HepG2 (cell line): ENCODE results near the gene PCGF3. TPM values are rescaled to one million over a fixed set of nuclear protein-coding genes. Genes with fewer than 3 reads are reported as not detected.

Source experiments
- HOXA5 ChIP-seq: sonication (generic); formaldehyde crosslinking; IDR thresholded peaks from 2 replicates; pipeline ENCODE4 v1.4.0; 2020; ENCODE audit warnings: missing genetic modification reagents
- KLF15 ChIP-seq: sonication (generic); formaldehyde crosslinking; IDR thresholded peaks from 2 replicates; pipeline ENCODE4 v1.8.1; 2023; ENCODE audit warnings: borderline replicate concordance, mild to moderate bottlenecking, inconsistent platforms, missing genetic modification reagents, mixed read lengths
- MAFF ChIP-seq: IDR thresholded peaks from 2 replicates; pipeline ENCODE4 v1.6.1; 2011; ENCODE audit warnings: low read depth, low read length, improper control_type of control experiment
- MATR3 ChIP-seq: sonication (generic); formaldehyde crosslinking; IDR thresholded peaks from 2 replicates; pipeline ENCODE4 v1.4.0; 2020; ENCODE audit warnings: missing genetic modification reagents
- MLXIP ChIP-seq: sonication (generic); formaldehyde crosslinking; IDR thresholded peaks from 2 replicates; pipeline ENCODE4 v1.9.0; 2021; ENCODE audit warnings: missing genetic modification reagents, borderline replicate concordance
- PPARG ChIP-seq: conservative IDR thresholded peaks from 2 replicates; pipeline ENCODE4 v1.6.1; 2016; ENCODE audit warnings: missing biosample characterization, missing genetic modification reagents
- RBM22 ChIP-seq: fragments of 200-400 bp; formaldehyde crosslinking; optimal IDR thresholded peaks from 2 replicates; pipeline ENCODE3; 2017; ENCODE audit warnings: mild to moderate bottlenecking, low read length, moderate library complexity
- SOX5 ChIP-seq: IDR thresholded peaks from 2 replicates; pipeline ENCODE4 v1.6.1; 2016; ENCODE audit warnings: borderline replicate concordance
- TFE3 ChIP-seq: IDR thresholded peaks from 2 replicates; pipeline ENCODE4 v1.6.1; 2016
- ZFP62 ChIP-seq: sonication (generic); formaldehyde crosslinking; IDR thresholded peaks from 2 replicates; pipeline ENCODE4 v1.4.0; 2020; ENCODE audit warnings: missing genetic modification reagents
- ZNF18 ChIP-seq: sonication (generic); formaldehyde crosslinking; IDR thresholded peaks from 2 replicates; pipeline ENCODE4 v1.8.0; 2022; ENCODE audit warnings: mild to moderate bottlenecking, missing genetic modification reagents; ENCODE audit not compliant: insufficient replicate concordance
- ZNF367 ChIP-seq: sonication (generic); formaldehyde crosslinking; IDR thresholded peaks from 2 replicates; pipeline ENCODE4 v1.4.0; 2020; ENCODE audit warnings: missing genetic modification reagents, borderline replicate concordance
- ZNF619 ChIP-seq: sonication (generic); formaldehyde crosslinking; IDR thresholded peaks from 2 replicates; pipeline ENCODE4 v1.4.0; 2020; ENCODE audit warnings: mild to moderate bottlenecking, missing genetic modification reagents
- ZNF674 ChIP-seq: sonication (generic); formaldehyde crosslinking; IDR thresholded peaks from 2 replicates; pipeline ENCODE4 v1.5.0; 2020; ENCODE audit warnings: low read depth, mild to moderate bottlenecking, missing genetic modification reagents
- ZNF720 ChIP-seq: sonication (generic); formaldehyde crosslinking; IDR thresholded peaks from 2 replicates; pipeline ENCODE4 v1.4.0; 2020; ENCODE audit warnings: missing genetic modification reagents
- polyA plus RNA-seq, 8 experiments: library from polyadenylated mRNA; depleted of rRNA in 3 of 8; stranded (reverse) in 7 of 8; unstranded in 1 of 8; fragments of >200 nt; fragmentation: Illumina TruSeq in 4 of 8; extraction: Trizol in 4 of 8; gene quantifications; 2 replicates each; pipeline versions ENCODE4 v1.2.1 to v1.2.3, GENCODE V29; 2011 to 2016; ENCODE audit warnings: low read depth in 4 of 8, missing spikeins in 1 of 8, mixed read lengths in 1 of 8; ENCODE audit not compliant: insufficient read depth in 1 of 8
- total RNA-seq, 5 experiments: library from RNA; depleted of rRNA; stranded (reverse); fragments of >200 nt; fragmentation: Illumina TruSeq; extraction: Trizol; gene quantifications; 2 replicates each; pipeline ENCODE4 v1.2.3, GENCODE V29; 2016; ENCODE audit warnings: low read depth in 1 of 5
- TF ChIP-seq, protein P1 (sequence below): sonication (generic); formaldehyde crosslinking; IDR thresholded peaks from 2 replicates; pipeline ENCODE4 v1.8.1; 2022; ENCODE audit warnings: mild to moderate bottlenecking, missing genetic modification reagents
- TF ChIP-seq, protein P2 (sequence below): sonication (generic); formaldehyde crosslinking; IDR thresholded peaks from 2 replicates; pipeline ENCODE4 v1.8.1; 2022; ENCODE audit warnings: low read depth, mild to moderate bottlenecking, missing genetic modification reagents

The PCGF3 gene
- total and polyA plus RNA-seq, 2 of the 13 experiments (the other 11 are each of a cell fraction or from before 2014, with no cell fraction given), result 28.6 to 66.2 TPM

GRCh38 chr4:658681-659667, 46.7 kb upstream of the PCGF3 start (continued):
- TF ChIP-seq ZNF367 (CRISPR knock-in tag), result no peak
- TF ChIP-seq MATR3 (CRISPR knock-in tag), result no peak
- peak; percentile 63; the same call in 1 of the 2 replicates for TF ChIP-seq SOX5 (CRISPR knock-in tag)
- TF ChIP-seq KLF15 (CRISPR knock-in tag), result no peak
- no peak for TF ChIP-seq HOXA5 (CRISPR knock-in tag)
- no peak for TF ChIP-seq ZFP62 (CRISPR knock-in tag)
- TF ChIP-seq, protein P1, sequence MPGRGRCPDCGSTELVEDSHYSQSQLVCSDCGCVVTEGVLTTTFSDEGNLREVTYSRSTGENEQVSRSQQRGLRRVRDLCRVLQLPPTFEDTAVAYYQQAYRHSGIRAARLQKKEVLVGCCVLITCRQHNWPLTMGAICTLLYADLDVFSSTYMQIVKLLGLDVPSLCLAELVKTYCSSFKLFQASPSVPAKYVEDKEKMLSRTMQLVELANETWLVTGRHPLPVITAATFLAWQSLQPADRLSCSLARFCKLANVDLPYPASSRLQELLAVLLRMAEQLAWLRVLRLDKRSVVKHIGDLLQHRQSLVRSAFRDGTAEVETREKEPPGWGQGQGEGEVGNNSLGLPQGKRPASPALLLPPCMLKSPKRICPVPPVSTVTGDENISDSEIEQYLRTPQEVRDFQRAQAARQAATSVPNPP (CRISPR knock-in tag), result no peak
- TF ChIP-seq ZNF18, result no peak
- TF ChIP-seq, protein P2, sequence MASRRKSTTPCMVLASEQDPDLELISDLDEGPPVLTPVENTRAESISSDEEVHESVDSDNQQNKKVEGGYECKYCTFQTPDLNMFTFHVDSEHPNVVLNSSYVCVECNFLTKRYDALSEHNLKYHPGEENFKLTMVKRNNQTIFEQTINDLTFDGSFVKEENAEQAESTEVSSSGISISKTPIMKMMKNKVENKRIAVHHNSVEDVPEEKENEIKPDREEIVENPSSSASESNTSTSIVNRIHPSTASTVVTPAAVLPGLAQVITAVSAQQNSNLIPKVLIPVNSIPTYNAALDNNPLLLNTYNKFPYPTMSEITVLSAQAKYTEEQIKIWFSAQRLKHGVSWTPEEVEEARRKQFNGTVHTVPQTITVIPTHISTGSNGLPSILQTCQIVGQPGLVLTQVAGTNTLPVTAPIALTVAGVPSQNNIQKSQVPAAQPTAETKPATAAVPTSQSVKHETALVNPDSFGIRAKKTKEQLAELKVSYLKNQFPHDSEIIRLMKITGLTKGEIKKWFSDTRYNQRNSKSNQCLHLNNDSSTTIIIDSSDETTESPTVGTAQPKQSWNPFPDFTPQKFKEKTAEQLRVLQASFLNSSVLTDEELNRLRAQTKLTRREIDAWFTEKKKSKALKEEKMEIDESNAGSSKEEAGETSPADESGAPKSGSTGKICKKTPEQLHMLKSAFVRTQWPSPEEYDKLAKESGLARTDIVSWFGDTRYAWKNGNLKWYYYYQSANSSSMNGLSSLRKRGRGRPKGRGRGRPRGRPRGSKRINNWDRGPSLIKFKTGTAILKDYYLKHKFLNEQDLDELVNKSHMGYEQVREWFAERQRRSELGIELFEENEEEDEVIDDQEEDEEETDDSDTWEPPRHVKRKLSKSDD (CRISPR knock-in tag), result no peak
- TF ChIP-seq MAFF, result no peak
- no peak for TF ChIP-seq PPARG (CRISPR knock-in tag)
- TF ChIP-seq RBM22, result no peak
- no peak for TF ChIP-seq ZNF619 (CRISPR knock-in tag)
- TF ChIP-seq TFE3, result no peak
- no peak for TF ChIP-seq ZNF720 (CRISPR knock-in tag)
- no peak for TF ChIP-seq ZNF674 (CRISPR knock-in tag)
- no peak for TF ChIP-seq MLXIP
